Mesothelial cell of epicardium (in vitro differentiated cells): Measurements from ENCODE around the gene ZFAND3. TPM values are rescaled to one million over a fixed set of nuclear protein-coding genes. Genes with fewer than 3 reads are reported as not detected.
"Not testable (repeated sequence)": the region's sequence is repeated elsewhere in the genome, so short reads cannot be mapped to it uniquely, and the experiment has no call there.

Experiments
- DNase-seq, 2 experiments: peaks; one replicate each; pipeline ENCODE4 v3.0.0; 2021; ENCODE audit warnings: low spot score in 2 of 2; ENCODE audit not compliant: unreplicated experiment in 2 of 2
- H3K27ac Mint-ChIP-seq: 2 replicates; pipeline ENCODE4 v1.8.0; 2021; ENCODE audit warnings: mixed read lengths
- H3K27me3 Mint-ChIP-seq: 2 replicates; pipeline ENCODE4 v1.8.0; 2021; ENCODE audit warnings: low read depth, mixed read lengths
- H3K36me3 Mint-ChIP-seq: 2 replicates; pipeline ENCODE4 v1.8.0; 2021; ENCODE audit warnings: mixed read lengths
- H3K4me1 Mint-ChIP-seq: 2 replicates; pipeline ENCODE4 v1.8.0; 2021; ENCODE audit warnings: mixed read lengths
- H3K4me3 Mint-ChIP-seq: 2 replicates; pipeline ENCODE4 v1.8.0; 2021; ENCODE audit warnings: mild to moderate bottlenecking, moderate library complexity, mixed read lengths
- H3K9me3 Mint-ChIP-seq: 2 replicates; pipeline ENCODE4 v1.8.0; 2021; ENCODE audit warnings: mixed read lengths
- CTCF ChIP-seq: fragments of 200-600 bp; sonication (generic); IDR thresholded peaks from one replicate; pipeline ENCODE4 v1.5.0; 2021; ENCODE audit warnings: antibody characterized with exemption; ENCODE audit not compliant: unreplicated experiment
- total RNA-seq: library from RNA; stranded (reverse); gene quantifications from 3 replicates; pipeline ENCODE4 v1.2.1, GENCODE V29; 2021

Gene ZFAND3
- total RNA-seq, 1 donor from 2014 or later: 81.2 TPM

DNA sequence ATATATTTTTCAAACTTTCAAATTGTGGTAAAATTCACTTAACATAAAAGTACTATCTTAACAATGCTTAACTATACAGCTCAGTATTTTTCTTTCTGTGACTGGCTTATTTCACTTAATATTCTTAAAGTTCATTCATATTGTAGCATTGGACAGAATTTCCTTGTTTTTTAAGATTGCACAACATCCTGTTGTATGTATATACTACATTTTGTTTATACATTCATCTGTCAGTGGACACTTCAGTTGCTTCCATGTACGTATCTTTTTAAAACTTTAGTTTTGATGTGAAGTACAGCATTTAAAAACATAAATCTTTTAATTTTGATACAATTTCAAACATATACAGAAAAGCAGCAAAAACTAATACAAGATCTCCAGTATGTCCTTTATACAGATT lies 220.7 kb downstream of the ZFAND3 start:
- Mint-ChIP-seq H3K36me3 (peaks cover 7% of the 10 kb centered on the region), H3K9me3 (peaks cover 5% of the 10 kb centered on the region), H3K4me1 (peaks cover 12% of the 10 kb centered on the region), H3K27me3 (no peaks in the 10 kb centered on the region), H3K4me3 (no peak overlapping the region), H3K27ac (no peak overlapping the region)
- DNase-seq: no peak
- no peak for TF ChIP-seq CTCF

DNA sequence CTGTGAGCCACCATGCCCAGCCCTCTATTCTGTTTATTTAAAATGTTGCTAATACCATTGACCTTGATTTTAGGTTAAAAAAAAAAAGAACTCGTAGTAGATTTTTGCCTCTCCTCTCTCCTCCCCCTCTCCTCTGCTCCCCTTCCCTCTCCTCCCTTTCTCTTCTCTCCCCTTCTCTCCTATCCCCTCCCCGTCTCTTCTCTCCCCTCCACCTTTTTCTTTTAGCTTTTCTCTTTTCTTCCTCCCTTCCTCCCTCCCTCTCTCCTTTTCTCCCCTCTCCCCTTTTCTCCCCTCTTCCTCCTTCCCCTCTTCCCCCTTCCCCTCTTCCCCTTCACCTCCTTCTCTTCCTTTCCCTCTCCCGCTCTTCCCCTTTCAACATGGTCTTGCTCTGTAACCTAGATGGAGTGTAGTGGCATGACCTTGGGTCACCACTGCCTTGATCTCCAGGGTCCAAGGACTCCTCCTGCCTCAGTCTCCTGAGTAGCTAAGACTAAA lies 223.8 kb downstream of the ZFAND3 start:
- H3K36me3 Mint-ChIP-seq: peaks cover 2% of the 10 kb centered on the region
- no peak overlapping the region for H3K27ac Mint-ChIP-seq
- no peak for TF ChIP-seq CTCF
- H3K4me3 Mint-ChIP-seq: no peak overlapping the region
- H3K4me1 Mint-ChIP-seq: no peaks in the 10 kb centered on the region
- no peaks in the 10 kb centered on the region for H3K9me3 Mint-ChIP-seq
- no peaks in the 10 kb centered on the region for H3K27me3 Mint-ChIP-seq
- DNase-seq: no peak

DNA sequence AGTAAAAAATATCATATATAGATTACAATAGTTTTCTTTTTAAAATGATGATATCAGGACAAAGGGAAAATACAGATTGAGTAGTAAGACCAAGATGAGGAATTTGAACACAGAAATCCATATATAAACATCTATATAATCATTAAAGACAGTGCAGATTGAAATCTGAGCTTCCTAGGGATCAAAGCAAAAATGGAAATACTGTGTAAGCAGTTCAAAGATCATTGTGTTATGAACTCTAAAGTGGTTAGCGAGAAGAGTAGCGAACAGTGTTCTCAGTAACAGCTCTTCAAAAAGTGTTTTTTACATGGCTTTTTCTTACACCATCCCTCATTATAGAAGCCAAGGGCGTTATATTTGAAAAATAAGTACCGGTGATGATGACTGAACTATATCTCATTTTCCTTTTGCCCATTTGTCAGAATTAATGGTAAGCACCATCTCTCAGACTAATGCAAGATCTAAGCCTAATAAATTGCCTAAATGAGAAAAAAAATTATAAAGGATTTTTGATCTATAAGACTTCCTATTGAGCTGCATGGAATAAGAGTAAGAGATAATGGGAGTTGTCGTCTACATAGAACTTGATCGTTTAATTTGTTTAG lies 226.3 kb downstream of the ZFAND3 start:
- no peak for TF ChIP-seq CTCF
- Mint-ChIP-seq H3K4me3 (no peak overlapping the region), H3K4me1 (no peaks in the 10 kb centered on the region), H3K36me3 (no peaks in the 10 kb centered on the region), H3K27me3 (no peaks in the 10 kb centered on the region), H3K27ac (no peak overlapping the region), H3K9me3 (no peaks in the 10 kb centered on the region)
- no peak for DNase-seq

DNA sequence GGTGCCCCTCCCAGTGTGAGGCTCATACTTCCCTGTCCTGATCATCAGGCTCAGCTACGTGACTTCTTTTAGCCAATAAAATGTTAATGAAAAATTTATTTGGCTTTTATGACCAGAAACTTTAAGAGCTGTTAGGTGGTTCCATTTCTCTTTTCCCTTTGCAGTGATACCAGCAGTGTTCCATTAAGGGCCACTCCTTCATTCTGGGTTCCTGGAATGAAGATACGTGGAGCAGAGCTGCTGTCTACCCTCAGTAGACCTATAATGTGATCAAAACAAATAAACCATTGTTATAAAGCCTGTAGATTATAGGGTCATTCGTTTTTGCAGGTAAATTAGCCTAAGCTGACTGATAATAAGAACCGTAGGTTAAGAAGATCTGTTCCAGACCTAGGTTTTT lies 228.0 kb downstream of the ZFAND3 start:
- Mint-ChIP-seq H3K9me3 (no peaks in the 10 kb centered on the region), H3K27me3 (no peaks in the 10 kb centered on the region), H3K27ac (no peak overlapping the region), H3K36me3 (no peaks in the 10 kb centered on the region), H3K4me3 (no peak overlapping the region), H3K4me1 (peaks cover 3% of the 10 kb centered on the region)
- no peak for TF ChIP-seq CTCF
- DNase-seq: no peak

GRCh38 chr6:38049861-38050397 lies 230.4 kb downstream of the ZFAND3 start:
- not testable (repeated sequence) for H3K9me3 Mint-ChIP-seq, DNase-seq, H3K4me1 Mint-ChIP-seq, H3K4me3 Mint-ChIP-seq, H3K27me3 Mint-ChIP-seq, H3K36me3 Mint-ChIP-seq, H3K27ac Mint-ChIP-seq

DNA sequence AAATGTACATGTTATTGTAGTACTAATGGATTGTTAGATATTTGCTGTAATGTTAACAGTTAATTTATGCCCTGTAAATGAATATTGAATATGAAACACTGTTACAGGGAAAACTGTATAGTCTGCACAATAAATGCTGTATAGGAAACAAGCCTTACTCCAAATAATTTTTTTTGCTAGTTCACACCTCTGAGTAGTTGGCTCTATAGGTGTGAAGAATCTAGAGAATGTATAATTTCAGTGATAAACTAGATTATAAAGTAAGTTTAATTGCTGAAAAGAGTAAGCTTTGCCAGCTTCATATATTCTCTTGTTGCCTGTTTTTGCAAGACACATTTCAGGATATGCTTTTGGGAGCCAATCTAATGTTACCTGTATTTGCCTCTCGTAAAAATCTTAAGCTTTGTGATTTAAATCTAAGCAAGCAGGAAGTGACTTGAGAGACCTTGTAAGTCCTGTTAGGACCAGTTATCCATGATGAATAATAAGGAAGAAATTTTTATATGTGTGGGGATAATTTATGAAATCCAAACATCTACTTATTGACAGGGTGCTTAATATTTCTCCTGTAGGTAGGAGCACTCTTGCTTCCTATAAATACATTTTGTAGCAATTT lies 232.4 kb downstream of the ZFAND3 start:
- Mint-ChIP-seq H3K4me1 (peaks cover 14% of the 10 kb centered on the region), H3K4me3 (no peak overlapping the region), H3K27ac (no peak overlapping the region), H3K27me3 (no peaks in the 10 kb centered on the region), H3K36me3 (no peaks in the 10 kb centered on the region), H3K9me3 (no peaks in the 10 kb centered on the region)
- DNase-seq: no peak
- TF ChIP-seq CTCF: no peak
